HG03439 (cell line): Measurements from ENCODE around the gene UBASH3A.

Source experiments
- ATAC-seq: cut with Tn5 transposase; IDR thresholded peaks from one replicate; pipeline ENCODE4 v1.9.1; 2021; ENCODE audit warnings: mild to moderate bottlenecking, moderate library complexity; ENCODE audit not compliant: unreplicated experiment

The UBASH3A gene

DNA sequence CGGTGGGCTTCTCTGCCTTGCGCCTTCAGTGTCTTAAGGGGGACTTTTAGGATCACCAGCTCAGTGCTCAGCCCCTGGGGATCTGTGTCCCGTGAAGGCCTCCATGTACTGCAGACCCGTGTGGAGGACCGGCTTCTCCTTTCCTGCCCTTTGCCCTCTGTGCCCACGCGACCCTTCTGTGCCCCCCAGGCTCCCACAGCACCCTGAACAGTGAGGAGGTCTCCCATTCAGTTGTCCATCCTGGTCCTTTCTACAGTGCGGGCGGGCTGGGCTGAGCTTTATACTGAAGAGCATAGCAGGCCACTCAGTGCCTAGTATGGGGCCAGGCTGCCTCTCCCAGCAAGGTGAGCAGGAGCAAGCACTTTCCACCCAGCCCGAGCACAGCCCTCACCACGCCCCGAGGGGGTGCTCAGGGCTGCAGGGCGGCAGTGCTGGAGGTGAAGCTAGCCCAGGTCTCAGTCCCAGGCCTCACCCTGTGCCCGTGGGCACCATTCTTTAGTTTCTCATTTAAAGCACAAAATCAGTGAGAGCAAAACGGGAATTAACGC lies 29.7 kb upstream of the UBASH3A start:
- ATAC-seq = no peak

DNA sequence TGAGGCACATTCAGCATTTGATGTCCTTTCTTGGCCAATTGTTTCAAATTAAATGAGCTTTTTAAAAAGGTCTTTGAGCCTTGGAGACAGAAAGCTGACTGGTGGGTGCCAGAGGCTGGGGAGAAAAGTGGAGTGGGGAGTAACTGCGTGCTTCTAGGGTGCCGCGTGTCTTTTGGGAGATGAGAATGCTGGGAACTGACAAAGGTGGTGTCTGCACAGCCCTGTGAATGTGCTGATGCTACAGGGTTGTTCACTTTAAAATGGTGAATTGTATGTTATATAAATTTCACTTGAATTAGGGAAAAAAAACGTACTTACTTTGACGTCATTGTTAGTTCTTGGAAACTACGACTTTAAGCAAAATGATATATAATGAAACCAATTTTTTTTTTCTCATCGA lies 29.2 kb upstream of the UBASH3A start:
- ATAC-seq = no peak

DNA sequence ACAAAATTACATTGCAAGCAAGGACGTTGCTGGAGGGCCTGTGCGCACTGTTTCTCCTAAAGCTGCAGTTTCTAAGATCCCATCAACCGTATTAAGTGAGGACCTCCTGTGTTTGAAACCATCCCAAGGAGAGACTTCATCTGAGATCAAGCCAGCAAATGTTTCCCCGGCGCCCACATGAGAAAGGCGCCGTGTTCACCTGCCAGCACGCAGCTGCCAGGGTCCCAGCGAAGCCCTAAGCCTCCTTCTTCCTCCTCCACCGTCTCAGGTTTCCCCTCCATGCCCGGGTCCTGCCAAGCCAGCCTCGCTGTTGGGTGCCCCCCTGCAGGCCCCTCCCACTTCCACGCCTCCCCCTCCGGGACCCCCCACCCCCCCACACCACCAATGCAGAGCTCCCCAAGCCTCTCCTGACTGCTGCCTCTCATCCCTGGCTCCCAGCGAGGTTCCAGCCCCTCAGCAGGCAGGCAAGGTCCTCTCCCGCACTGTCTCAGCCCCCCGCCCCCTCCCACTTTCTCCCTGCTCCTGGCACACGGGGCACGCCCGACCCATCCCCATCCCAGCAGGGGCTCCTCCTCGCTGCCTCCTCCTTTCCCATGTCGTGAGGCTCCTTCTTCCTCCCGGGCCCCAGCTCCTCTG lies 28.7 kb upstream of the UBASH3A start:
- no peak for ATAC-seq

GRCh38 chr21:42375506-42375905 lies 28.2 kb upstream of the UBASH3A start:
- no peak for ATAC-seq

- no peak for ATAC-seq
Observed at GRCh38 chr21:42375966-42376337, 27.8 kb upstream of the UBASH3A start.

DNA sequence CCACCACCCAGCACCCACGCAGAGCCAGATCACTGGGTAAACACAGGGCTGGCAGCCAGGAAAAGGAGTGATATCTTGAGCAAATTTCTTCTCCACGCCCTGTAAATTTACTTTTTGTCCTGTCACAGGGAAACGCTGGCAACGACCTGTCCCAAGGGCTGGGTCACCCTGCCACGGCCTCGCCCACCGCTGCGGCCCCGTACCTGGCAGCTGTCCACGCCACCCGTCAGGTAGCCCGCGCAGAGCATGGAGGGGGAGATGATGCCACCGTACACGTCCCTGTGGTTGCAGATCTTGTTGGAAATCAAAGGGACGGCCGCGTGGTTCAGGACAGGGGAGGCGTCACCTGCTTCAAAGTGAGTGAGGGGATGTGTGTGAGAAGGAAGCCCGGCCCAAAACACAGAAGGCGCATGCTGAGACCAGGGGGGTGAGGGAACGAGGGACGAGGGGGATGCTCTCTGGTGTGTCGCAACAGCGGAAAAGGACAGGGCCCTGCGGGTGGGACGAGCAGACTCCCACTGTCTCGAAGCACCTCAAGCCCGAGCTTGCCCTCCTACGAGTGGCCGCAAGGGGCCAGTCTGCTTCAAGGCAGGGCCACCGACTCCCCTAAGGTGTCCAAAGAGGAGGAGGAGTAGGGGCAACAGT lies 27.2 kb upstream of the UBASH3A start:
- ATAC-seq = no peak

- ATAC-seq = no peak
Observed at GRCh38 chr21:42377211-42377950, 26.3 kb upstream of the UBASH3A start.

- no peak for ATAC-seq
Observed at GRCh38 chr21:42377951-42378340, 25.8 kb upstream of the UBASH3A start.

- no peak for ATAC-seq
Observed at GRCh38 chr21:42378418-42378817, 25.3 kb upstream of the UBASH3A start.

DNA sequence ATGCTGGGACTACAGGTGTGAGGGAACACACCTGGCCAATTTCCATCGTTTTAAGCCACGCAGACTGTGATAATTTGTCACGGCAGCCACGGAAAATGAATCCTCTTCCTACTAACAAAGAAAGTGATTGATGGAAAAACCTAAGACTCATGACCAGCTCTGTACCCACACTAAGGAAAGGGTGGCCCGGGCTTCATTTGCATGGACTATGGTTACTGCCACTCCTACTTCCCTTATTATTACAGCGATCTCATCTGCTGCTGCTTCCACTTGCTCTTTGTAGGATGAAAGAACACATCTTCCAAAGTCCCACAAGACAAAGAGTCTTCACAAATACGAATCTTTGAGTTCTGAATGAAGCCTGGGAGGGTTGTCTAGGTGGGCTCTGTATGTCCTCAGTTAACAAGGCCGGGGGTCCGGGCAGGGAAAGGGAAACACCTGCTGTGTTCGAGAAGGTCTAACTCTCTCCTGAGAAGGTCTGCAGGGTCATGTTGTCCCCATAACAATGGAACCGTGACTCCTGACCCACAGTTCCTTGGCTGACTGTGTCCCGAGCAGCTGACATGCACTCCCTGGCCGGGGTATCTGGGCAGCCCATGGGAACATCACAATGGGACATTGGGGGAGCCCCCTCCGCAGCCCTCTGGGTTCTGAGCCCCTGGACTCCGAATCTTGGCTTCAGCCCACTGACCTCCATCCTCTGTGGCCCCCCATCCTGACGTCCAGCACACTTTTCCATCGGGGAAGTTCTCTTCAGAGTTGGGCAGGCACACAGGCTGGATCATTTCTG lies 24.1 kb upstream of the UBASH3A start:
- no peak for ATAC-seq

GRCh38 chr21:42381347-42381984 lies 22.2 kb upstream of the UBASH3A start:
- ATAC-seq = no peak

DNA sequence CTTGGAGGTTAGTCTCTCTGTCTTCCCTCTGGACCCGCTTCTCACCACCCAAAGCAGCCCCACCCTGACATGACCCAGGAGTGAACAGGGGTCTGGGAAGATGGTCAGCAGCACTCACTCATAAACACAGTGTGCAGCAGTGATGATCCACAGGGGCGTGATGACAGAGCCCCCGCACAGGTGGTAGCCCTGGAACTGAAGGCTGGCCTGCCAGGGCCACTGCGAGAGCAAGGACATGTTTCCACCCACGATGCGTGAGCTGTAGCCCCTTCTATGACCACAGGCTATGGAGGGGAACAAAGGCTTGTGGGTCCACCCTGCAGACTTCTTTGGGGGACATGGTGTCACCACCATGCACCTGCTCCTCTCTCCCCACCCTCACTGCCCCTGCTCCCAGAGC lies 20.8 kb upstream of the UBASH3A start:
- no peak for ATAC-seq

DNA sequence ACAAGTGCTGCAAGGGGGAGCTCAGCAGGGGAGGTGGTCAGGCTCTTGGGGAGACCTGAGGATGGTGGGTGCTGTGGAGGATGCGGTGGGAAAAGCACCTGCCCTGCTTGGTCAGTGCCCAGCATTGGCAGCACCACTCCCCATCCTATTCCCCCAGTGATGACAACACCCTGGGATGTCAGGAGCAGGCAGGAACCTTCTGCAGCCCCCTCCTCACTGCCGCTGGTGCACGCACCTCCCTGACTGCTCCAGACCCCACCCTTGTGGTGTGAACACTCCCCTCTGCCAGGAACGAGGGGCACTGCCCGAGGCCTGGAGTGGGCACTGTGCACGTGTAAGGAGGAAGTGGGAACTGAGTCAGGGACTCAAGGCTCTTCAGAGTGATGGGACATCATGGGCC lies 20.4 kb upstream of the UBASH3A start:
- no peak for ATAC-seq

DNA sequence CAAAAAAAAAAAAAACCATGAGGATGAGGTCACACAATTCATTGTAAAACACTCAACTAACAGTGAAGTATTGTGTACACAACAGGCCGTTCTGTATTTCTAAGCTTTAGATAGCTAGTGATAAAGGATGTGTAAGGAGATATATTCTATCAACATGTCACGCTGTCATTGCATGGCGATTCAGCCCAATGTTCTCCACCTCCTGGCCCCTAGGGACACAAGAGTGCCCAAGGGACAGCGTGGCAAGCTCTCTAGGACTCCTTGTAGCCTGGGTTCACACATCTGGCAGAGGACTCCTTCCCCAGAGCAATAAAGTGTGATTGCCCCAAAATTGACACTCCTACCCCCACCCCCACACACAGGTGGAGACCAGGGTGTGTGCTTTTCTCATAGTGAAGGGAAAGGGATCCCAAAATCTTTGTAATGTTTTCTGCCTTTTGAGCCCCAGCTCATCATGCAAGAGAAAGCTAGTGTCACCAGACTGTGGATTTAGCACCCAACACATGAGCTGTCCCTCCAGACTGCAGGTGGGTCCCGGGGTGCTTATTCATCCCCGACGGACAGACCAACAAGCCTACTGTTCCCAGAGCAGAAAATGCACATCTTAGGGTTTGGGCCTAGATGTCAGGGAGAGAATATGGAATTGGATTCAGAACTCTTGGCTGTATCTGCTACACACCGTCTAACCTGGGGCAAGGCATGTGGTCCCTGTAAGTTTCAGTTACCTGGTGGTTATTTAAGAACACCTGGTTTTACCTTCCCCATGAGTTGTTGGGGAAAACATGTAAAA lies 19.4 kb upstream of the UBASH3A start:
- ATAC-seq = no peak

GRCh38 chr21:42384989-42385388 lies 18.7 kb upstream of the UBASH3A start:
- ATAC-seq = no peak

DNA sequence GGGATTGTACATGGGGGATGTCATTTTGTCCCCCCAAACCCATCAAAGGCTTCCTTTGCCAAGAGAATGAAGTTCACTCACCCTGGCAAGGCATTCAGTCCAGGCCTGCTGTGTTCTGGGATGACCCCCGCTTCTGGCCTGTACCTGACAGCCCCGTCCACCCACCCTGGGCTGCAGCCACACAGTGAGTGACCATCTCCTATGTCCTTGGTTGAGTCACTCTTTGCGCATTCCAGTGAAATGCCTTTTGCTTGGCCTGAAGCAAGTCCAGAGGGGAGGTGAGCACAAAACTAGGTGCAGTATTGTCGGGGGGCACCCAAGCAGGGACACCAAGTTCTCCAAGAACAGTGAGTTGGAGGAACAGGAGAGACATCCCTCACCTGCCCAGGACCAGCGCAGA lies 18.1 kb upstream of the UBASH3A start:
- no peak for ATAC-seq

DNA sequence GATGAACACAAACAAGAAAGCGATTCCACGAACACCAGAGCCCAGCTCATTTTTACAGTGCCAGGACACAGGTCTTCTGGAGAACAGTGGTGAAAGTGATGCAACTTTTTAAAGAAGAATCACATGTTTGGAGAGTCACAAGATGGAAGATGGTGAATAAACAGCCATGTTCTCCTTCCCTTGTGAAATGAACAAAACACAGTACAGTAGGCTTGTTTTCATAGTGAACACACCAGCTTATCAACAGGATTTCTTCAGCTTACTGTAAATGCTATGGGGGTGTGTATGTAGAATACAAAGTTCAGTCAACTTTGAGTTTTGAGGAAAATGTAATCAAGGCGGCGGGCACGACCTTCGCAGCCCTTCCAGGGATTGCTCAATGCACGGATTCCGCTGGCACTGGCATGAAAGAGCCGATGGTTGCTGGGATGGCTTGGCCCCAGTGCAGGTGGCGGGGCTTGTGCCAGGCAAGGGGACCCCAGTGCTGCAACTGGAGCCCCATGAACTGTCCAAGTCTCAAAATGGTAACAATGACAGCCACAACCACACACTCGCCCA lies 17.6 kb upstream of the UBASH3A start:
- no peak for ATAC-seq

- no peak for ATAC-seq
Observed at GRCh38 chr21:42387164-42387563, 16.5 kb upstream of the UBASH3A start.

- ATAC-seq = no peak
Observed at GRCh38 chr21:42387843-42388340, 15.8 kb upstream of the UBASH3A start.
